Articular chondrocyte of knee joint (primary cell): ENCODE measurements around the gene SLC38A1. TPM values are rescaled to one million over a fixed set of nuclear protein-coding genes. Genes with fewer than 3 reads are reported as not detected.

ENCODE experiments used
- total RNA-seq: library from RNA; depleted of rRNA; stranded (reverse); fragments of >200 nt; gene quantifications from 2 replicates; pipeline ENCODE4 v1.2.3, GENCODE V29; 2012

The SLC38A1 gene
- 72.1 and 81.5 TPM in 2 replicates for total RNA-seq

DNA sequence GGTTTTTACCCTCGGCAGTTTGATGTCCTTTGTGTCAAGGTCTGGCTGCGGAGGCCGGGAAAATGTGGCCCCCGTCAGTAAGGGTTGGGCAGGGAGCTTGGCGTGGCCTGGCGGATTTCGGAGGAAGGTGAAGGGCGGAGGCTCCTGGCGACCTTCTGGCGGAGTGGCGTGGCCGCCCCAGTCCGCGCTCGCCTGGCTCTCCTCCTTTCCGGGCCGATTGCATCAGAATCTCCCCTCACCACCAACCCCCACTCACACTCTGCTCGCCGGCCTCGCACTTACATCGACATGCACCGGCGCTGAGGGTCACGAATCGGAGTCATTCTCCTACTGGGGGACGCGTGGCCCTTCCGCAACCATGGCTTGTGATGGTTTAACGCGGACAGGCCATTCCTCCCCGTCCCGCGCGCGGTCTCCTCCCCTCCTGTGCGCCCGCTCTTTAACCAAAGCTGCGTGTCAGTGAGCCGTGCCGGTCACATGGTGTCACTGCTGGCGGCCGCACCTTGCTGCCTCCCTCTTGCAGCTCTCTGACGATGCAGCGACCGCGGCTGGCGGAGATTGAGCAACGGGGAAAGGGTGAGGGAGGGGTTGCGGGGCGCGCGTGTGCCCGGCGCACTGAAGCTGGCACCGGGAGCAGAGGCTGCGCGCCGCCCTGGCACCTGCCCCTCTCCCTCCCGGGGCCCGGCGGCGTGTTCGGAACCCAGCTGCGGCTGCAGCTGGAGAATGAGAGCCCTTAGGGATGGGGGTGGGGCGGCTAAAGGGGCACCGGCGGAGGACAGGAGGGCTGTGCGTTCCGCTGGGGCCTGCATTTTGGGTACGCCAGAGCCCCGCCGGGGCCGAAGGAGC is at the start of gene SLC38A1:
Gene SLC38A1 (minus strand): TSS at position 461 of the 846 bp plus-strand sequence. CDS start 29,243 bp downstream, outside the sequence.

Other genes with a start within 250 kb of the SLC38A1 start
- 2,127 and 2,372 TPM in 2 replicates for gene SLC38A2, start 103.7 kb upstream of the SLC38A1 start, total RNA-seq